Myocyte (in vitro differentiated cells): ENCODE results near the gene HDAC7. TPM values are rescaled to one million over a fixed set of nuclear protein-coding genes. Genes with fewer than 3 reads are reported as not detected.
A peak's percentile ranks its signal among the peaks of the same experiment; 100 is the strongest.
"Not testable (repeated sequence)": the region's sequence is repeated elsewhere in the genome, so short reads cannot be mapped to it uniquely, and the experiment has no call there.

ENCODE experiments used
- DNase-seq: peaks from one replicate; pipeline ENCODE4 v3.0.0-alpha.2; 2012; ENCODE audit warnings: low read depth
- total RNA-seq: library from RNA; depleted of rRNA; stranded (reverse); fragments of >200 nt; gene quantifications from 2 replicates; pipeline ENCODE4 v1.2.3, GENCODE V29; 2014

Gene HDAC7
- total RNA-seq, 1 donor from 2014 or later, result 13.8 TPM

DNA sequence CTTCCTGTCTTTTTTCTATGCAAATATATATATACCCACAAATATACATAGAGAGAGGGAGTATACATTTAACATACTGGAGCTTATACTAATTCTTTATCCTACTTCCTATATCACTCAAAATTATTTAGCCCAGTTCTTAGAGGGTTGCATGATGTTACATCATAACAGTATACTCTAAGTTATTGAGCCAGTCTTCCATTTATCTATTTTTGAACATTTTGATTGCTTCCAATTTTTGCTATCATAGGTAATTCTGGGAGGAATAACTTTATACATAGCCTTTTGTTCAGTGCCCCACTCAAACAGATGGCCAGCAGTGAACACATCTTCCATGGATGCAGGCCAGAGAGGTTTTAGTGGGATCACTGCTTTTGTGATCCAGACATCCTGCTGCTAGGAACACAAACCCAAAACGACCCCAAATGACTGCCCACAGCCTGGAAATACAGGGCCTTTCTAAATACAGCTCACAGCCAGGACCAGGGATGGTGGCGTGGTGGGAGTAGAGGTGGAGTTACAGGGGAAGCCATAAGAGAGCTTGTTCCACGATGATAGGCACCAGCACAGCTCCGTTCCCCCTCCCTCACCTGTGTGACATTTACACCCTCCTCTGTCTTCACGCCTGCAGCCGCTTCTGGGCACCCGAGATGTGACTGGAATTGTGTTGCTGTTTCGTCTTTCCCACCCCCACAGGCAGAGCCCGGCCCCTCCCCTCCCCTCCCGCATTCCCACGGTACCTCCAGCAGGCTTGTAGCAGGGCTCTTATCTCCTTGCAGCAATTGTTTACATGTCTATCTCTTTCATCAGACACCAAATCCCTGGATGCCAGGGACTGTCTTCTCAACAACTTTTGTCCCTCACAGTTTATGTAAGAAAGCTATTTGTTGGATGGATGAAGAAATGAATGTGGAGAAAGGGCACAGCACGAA lies 30.7 kb upstream of the HDAC7 start:
- DNase-seq, result no peak

DNA sequence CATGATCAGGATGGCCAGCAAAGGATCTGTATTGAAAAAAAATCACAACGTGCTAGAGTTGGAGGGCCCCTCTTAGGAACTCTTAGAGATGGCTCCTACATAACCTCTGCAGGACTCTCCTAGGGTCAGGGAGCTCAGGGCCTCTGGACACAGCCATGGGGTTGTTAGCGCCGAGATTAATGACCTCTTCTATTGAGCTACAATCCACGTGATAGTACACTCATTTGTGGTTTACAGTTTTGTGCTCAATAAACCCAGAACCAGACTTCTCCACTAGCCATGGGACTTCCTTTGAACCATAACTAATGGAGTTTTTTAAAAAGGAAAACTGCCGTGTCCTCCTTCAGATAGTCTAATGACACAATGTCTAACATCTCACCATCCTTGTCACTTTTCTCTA lies 29.6 kb upstream of the HDAC7 start:
- no peak for DNase-seq

DNA sequence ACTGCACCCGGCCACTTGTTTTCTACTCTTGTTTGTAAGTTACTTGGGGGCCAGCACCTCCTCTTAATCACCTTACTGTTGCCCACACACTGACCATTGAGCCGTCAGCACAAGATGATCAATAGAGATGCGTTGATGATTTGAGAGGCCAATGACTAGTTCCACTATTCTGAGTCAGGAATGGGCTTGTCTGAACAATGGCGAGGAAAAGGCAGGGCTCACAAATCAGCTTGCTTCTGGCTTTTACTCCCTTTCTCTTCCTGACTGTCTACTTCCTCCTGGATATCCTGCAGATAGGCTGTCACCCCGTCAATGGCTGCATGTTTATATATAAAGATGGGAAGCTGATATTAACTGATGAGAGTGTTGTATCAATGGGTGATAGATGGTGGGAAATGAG lies 29.1 kb upstream of the HDAC7 start:
- DNase-seq, result no peak

DNA sequence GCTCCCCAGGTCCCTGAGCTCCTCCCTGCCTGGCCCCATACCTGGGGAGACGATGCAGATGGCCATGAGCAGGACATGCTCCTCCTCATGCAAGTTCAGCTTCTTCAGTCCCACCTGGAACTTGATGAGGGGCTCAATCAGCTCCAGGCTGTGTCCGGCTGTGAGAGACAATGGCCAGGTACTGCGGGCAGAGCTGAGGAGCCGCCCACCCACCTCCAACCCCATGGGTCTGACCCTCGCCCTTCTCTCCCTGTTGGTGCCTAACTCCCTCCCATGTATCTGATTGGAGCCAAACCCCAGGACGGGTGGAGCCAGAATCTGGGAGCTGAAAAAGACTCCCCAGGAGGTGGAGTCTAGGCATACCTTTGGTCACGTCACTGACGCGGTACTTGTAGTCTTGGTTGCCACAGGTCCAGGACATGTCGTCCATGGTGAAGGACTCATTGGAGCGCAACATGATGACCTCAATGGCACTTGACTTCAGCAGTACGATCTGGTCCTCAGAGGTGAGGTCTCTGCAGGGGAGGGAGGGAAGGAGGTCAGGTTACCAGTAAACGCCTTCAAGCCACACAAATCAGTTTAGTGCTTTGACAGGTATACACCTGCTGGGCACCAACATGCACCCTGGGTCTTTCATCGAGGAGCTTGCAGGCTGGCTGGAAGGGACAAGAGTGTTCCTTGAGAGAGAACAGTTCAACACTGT lies 26.7 kb upstream of the HDAC7 start:
- DNase-seq, result no peak

DNA sequence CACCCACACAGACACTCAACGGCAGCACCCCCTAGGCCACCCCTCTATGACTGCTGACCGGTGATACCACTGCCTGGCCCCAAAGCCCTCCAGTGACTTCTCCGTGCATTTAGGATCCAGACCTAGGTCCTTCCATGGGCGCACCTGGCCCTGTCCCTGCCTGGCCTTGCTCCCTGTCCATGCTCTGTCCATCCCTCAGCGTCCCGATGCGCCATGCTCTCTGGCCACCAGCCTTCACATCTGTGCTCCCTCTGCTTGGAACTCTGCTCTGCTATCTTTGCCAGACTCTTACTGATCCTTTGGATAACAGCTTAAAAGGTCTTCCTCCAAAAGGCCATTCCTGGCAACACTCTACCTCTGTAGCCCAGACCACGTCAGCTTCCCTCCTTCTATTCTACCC lies 25.4 kb upstream of the HDAC7 start:
- no peak for DNase-seq

DNA sequence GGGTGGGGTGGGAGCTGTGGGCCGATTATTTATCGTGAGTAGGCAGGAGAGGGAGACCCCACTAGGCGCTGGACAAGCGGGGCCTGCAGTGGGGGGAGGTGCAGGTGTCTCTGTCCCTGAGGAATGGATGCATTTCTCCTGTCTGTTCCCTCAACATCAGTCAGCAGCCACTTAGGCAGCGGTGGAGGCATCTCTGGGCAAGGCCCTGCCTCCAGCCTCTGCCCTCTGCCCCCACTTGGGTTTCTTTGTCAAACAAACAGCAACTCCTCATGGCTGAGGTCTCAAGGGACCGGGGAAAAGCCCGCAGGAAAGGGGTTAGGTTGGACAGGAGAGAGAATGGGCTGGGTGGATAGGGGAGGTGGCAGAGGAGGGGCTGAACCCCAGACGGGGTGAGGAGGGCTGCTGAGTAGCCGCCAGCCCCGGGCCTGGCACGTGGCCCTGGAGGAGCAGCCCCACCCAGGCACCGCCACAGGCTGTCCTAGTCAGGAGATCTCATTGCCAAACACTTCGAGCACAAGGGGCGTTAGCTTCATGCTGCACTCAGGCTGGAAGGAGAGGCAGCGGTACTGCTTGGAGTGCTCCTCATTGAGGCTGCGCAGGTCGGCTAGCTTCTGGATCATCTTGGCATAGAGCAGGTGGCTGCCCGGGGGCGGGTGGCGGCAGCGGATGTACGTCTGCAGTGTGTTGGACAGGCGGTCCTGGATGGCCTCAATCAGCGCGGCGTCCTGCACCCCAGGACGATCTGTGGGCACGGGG lies 24.7 kb upstream of the HDAC7 start:
- DNase-seq, result no peak

DNA sequence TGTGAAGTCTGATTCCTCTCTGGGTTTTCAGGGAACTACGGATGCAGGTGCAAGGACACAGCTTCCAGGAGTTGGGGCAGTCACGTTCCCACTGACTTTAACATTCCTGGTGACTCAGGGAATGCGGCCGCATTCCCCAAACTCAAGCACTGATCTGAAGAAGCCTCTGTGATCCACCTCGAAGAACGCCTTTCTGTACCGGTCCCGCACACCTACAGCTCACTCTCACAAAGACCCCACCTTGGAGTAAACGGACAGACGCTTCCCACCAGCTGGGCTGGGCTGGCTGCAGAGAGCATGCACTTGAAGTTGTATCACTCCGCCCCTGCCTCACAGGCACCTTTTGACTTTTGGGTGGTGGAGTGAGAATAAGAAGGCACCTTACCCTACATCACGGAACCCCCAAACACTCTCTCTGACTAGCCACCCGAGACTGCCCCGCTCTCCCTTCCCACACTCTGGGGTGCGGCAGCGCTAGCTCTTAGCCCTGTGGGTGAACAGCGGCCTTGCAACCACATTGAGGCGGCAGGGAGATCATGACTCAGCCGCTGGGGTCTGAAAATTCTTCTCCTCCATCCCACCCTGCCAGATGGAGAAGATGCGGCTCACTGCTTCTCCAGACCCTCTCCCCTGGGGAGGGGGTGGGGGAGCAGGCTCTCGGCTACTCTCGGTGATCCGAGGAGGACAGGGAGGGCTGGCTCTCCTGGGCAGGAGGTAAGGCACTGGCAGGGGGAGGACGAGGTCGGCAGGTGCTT lies 23.7 kb upstream of the HDAC7 start:
- no peak for DNase-seq

DNA sequence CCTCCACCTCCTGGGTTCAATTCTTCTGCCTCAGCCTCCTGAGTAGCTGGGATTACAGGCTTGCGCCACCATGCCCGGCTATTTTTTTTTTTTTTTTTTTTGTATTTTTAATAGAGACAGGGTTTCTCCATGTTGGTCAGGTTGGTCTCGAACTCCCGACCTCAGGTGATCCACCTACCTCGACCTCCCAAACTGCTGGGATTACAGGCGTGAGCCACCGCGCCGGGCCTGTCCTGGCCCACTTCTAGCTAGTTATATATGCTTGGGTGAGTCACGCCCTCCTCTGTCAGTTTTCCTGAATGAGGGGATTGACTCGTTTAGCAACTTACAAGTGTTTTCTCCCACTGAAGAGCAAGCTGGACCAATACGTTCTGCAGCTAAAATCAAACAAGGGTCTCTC lies 22.8 kb upstream of the HDAC7 start:
- DNase-seq, result not testable (repeated sequence)

DNA sequence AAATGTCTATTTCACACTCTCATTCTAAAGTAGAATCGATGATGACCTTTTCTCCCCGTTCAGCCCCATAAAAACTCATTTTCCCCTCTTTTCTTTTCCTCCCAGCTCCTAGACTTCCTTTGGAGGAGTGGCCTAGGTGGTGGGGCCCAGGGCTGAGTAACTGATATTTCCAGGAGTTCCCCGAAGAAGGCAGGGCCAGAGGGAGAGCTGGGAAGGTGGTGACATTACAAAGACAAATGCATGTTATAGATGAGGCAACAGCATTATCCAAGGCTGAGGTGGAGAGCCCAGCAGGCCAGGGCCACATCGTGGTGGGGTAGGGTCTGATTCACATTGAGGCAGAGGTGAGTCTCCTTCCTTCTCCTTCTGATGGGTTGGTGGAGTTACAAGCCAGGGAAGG lies 22.2 kb upstream of the HDAC7 start:
- DNase-seq, result no peak

DNA sequence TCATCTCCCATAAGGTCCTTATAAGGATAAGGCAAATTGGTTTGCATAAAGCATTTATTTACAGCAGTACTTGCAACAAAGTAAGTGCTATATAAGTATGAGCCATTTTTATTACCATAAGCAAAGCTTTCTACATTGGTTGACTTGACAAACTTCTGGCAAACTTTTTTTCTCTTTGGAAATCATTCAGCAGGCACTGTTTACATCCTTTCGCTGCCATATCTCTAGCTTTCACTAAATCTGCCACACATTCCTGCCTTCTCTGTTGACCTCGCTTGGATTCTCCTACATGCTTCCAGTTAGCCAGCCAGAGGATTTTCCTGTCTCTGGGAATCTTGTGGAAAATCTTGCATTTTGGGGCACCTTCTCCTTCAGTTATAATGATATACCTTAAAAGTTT lies 21.8 kb upstream of the HDAC7 start:
- no peak for DNase-seq

DNA sequence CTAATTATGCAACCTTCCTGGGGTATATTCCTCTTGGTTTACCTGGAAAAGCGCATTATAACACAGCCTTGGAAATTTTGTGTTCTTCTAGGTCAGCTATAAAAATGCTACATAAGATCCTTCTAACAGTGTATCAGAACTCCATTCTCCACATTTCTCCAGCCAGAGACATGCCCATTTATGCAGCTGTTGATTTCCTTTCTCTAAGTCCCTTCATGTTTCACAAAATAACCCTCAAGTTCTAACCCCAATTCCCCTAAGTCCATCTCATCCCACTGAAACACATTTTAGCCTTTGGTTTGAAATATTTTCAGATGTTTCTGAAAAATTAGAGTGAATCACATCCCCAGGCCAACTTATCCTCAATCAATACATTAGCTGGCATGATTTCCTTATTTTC lies 20.9 kb upstream of the HDAC7 start:
- DNase-seq, result peak; percentile 39

DNA sequence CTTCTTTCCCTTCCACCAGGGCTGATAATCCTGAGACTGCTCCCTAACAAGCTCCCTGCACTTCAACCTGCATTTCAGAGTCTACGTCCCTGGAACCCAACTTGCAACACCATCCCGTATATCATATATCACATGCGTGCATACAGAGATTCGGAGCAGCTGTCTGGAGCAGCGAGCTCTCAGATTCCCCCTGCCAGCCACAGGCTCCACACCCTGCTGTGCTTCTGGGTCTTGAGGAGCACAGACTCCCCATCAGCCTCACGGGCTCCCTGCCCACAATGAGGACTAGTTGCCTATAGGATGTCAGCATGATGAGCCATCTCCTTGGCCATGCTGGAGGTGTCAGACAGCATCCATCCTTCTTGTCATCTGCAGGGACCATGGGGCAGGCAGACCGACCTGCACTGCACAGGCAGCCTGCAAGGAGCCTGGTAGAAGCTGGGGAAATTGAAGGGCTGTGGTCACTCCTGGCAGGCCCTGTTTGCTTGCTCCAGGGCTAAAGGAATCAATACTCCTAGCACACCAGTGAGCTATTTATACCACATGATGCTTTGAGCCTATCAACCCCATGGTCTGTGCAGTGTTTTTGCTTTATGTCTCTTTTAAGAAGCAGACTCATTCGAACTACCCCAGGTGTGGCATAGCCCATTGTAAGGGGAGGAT lies 19.6 kb upstream of the HDAC7 start:
- peak; percentile 56 for DNase-seq

DNA sequence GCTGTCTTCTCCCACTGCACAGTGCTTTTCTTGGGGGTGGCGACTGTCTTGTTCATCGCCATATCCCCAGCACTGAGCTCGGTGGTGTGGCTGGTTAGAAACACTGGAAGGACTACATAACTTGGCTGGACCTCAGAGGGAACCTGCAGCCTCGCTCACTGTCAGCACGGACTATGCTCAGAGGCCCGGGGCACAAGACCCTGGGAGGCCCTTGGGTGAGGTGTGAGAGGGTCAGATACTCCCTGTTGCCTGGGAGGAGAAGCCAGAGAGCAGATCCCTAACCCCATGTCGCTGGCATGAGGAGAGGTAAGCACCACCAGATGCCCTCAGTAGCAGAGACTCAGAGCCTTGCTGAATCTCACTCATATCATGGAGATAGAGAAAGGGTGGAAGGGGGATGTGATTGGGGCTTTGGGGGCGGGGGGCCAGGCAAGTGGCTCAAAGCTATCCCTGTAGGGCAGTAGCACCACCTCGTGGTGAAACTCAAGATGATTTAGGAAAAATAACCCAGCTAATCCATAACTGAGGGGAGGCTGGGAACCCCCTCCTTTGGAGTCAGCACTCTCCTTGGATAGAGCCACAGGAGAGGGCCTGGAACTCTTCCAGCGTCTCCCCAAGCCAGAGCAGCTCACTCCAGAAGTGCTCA lies 18.7 kb upstream of the HDAC7 start:
- DNase-seq, result peak; percentile 52

DNA sequence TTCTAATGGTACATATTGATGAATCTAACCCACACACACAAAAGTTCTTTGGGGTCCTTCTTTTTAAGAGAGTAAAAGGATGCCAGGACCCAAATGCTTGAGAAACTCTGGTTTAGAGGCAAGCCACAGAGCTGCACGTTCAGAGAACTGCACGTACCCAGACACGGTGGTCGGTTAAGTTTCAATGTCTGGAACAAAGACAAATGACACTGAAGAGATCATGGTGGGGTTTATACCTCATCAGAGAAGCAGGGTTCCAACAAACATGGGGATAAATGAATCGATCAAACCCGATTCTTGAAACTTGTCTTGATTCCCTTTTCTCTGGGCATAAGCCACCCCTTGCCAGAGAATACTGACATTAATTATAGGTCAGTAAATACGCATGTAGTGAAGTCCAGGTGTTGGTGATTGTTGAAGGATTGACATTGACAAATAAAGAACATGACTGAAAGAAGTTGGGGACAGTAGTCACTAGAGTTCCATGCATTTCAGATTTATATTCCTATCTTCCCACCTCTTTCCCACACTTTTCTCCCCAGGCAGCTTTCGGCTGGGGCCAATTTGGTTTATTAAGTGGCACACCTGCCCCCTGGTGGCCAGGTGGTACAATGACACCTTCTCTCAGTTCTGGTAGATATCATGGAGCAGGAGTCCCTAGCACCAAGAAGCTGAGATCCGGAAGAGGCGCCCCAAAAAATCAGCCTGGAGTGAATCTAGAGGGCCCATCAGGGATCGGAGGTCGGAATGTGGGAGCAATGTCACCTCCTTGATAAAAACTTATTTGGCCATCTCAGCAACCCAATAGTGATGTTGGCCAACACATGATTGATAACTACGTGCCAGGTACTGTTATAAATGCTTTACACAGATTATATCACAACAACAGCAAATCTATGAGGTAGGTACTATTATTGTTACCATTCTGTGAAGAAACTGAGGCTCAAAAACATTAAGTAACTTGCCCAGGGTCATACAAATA lies 17.8 kb upstream of the HDAC7 start:
- DNase-seq, result peak; percentile 76

DNA sequence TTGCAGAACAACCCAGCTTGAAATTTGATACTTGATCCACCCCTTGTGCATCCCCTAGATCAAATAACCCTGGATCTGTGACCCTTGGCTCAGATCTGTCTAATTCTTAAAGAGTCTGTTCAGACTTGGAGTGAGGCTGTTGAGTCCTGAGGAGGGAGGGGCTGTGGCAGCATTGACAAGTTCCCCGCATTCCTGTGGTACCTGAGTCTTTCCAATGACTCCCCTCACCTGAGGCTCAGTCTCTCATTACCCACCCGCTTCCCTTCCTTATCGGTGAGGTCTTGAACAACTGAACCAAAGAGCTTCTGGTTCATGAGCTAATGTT lies 16.1 kb upstream of the HDAC7 start:
- DNase-seq, result peak; percentile 37

DNA sequence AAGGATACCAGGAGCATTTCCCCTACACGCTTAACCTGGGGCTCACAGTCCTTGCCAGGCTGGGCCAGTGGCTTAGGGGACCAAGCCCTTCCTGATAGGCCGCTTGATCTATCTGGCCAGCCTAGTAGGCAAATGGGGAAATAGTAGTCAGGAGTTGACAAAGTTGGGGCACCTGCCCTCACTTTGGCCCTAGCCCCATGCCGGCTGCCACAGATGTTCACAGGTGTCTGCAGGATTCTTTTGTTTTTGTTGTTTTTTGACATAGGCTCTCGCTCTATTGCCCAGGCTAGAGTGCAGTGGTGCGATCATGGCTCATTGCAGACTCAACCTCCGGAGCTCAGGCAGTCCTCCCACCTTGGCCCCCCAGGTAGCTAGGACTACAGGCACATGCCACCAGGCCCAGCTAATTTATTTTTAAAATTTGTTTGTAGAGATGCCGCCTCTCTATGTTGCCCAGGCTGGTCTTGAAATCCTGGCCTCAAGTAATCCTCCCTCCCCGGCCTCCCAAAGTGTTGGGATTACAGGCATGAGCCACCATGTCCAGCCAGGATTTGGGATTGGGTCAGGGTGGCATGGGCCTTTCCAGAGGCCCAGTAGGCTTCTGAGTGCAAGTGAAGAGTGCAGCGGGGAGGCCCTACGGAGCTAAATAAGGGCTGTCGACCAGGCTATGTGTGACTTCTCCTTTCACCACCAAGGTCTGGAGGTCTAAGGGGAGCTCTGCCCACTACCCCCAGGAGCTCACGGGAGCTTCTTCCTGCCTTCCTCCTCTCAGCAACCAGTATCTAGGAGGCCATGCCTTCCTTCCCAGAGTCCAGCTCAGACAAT lies 15.5 kb upstream of the HDAC7 start:
- no peak for DNase-seq

DNA sequence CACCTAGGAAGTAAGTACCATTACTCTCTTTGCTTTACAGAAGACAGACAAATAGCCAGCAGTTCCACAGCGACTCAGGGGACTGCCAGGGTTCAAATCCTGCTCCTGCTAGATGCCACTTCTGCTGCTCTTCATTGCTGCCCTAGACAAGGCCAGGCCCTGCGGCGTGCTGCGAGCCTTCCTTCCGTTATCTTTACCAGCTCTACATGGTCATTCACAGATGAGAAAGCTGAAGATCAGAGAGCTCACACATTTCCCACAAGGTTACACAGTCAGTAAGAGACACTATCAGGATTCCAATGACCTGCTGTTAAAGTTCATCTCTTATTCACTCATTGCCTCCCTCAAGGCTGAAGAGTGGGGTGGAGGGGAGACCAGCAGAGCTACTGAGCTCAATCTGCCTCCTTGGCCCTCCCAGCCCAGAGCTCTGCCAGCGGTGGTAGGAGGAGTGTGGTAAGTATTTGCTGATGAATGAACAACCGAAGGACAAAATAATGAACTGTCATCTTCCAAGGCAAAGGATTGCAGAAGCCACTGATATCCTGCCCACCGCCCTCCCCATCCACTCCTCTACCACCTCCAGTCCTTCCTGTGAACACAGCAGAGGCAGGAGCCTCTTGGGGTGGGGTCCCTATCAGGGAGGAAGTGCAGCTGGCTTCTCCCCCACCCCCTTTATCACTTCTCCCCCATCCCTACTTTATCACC lies 14.6 kb upstream of the HDAC7 start:
- DNase-seq, result no peak
